Posterior cingulate gyrus (tissue), 11 donors: ENCODE measurements around the gene DSCAML1.

ENCODE experiments used
- DNase-seq, 10 donors: peaks; one replicate each; pipeline versions ENCODE4 v3.0.0 to v3.0.0-alpha.2; 2020 to 2021; ENCODE audit warnings: mixed read lengths in 3 of 10
- intact Hi-C: fragments of 100-400 bp; cut with DNase I; formaldehyde crosslinking; loops from one replicate; pipeline ENCODE4 v1.15.1; 2023

DSCAML1 gene

DNA sequence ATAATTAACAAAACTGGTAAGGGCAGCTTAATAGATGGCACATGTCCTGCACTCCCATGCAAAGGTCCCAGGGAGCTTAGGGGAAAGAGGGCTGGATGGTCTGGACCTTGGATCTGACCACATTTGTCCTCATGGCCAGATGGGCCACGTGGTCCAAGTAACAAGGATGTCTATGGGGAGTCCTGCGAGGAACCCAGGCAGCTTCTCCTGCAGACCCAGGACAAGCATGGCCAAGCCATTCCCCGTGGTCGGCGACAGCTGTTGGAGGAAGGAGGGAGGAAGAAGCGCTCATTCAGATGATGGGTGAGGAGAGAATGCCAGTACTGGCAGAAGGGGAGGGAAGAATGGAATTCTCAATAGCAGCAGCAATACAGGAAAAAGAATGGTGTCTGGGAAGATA is 109.2 kb downstream of the DSCAML1 start:
- peak in 2 of 10 donors; percentile 53 to 64 for DNase-seq
- intact Hi-C loops, result no loop called here

DNA sequence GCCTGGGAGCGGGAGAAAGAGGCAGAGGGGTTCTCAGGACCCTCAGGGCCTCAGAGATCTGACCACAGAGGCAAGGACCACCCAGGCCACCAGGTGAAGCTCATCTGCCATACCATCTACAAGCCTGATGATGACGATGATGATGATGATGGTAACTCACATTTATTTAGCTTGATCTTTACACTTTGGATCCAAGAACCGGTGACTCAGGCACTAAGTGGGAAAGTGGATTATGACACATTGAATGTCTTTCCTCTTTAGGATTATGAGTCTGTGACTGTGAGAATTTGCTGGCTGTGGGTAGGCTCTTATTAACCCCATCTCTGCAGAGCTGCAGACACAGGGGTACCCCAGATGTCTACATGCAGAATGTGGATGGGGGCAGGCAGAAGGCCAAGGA is 110.3 kb downstream of the DSCAML1 start:
- peak in 2 of 10 donors; percentile 27 to 32 for DNase-seq

DNA sequence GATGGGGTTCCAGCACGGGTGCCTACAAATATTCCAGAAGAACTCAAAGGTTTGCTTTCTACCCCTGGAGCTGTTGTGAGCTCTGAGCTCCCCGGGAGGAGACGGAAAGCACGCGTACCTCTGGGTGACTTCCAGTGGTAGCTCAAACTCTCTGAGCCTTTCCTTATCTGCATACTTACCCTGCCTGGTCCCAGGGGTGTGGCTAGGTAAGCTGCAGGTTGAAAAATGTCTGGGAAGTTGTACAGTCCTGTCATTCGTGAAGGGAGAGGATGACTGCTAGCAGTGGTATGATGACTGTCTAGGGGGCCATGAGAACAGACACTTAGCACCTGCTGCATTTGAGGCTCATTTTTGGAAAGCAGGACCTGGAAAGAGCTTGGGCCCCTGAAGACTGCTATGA is 111.5 kb downstream of the DSCAML1 start:
- intact Hi-C loops, result no loop called here
- DNase-seq, result no peak

More for the DNA sequence above, 110.3 kb downstream of the DSCAML1 start:
- intact Hi-C loops, result no loop called here

DNA sequence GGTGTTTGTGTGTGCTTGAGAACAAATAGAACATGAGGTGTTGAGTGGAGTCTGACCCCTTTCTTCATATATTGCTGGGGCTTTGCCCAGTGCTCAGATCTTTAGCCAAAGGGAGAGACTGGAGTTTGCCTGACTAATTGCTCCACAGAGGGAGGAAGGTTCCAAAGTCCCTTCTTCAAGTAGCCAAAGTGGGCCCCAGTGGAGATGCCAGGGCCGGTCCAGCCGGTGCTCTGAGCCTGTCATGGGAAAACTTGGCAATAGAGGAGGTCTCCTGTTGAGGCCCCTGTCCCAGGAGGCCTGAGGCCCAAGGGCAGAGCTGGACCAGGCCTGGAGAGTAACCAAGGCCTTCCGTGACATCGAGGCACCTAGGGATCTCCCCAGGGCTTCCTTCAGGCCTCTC is 112.3 kb downstream of the DSCAML1 start:
- intact Hi-C loops, result no loop called here
- peak in 3 of 10 donors; percentile 54 to 78 (median 57) for DNase-seq

DNA sequence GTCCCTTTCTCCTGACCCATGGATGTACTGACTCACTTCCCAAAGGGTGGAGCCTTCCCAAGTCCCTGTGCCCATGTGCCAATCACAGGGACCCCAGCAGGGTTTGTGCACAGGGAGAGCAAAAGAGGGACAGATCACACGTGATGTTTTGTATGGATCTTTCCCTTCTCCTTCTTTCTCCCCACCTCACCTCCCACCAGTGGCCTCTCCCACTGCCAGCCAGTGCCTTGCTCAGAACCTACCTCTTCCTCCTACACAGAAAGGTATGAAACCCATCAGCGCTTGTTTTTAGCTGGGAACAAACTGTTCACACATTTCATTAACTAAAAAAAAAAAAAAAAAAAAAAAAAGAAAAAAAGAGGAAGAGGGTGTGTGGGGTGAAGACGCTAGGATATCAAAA is 112.9 kb downstream of the DSCAML1 start:
- intact Hi-C loops, result no loop called here
- DNase-seq, result peak in 2 of 10 donors; percentile 26 to 72

DNA sequence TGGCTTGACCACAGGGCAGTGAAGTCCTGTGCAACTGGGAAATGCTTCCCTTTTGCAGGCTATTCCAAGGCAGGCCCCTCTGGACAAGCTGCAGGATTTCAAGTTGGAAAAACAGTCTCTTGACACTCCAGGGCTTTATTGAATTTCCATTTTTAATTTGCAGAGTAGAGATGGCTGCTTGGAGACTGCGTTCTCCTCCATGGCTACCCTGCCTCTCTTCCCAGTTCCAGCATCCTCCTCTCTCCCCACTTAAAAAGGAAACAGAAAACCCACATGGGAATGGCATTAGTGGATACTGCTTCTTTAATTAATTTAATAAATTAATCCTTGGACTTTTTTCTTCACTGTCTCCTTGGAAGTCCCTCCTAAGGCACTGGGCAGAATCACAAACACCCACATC is 115.6 kb downstream of the DSCAML1 start:
- intact Hi-C loops, result no loop called here
- DNase-seq, result peak in 1 of 10 donors; percentile 7

DNA sequence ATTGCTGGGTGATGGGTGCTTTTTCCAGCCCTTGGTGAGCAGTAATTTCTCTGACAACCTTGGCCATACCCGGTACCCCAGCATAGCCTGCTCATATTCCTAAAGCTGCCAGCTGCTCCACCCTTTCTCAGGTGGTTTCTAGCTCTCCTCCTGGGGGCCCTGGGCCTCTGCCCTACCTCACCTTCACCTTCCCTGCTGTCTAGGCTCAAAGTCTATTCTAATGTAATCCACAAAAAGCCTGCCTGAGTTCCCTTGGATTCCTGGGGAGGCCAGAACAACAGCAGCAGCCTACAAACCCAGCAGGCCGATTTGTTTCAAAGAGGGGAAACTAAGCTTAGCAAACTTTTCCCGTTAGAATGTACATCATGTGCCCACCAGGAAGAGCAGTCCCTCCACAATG is 117.6 kb downstream of the DSCAML1 start:
- intact Hi-C loops, result loop anchor here (5.0 kb wide), 1 partner anchor 38 kb away; no protein-coding TSS in a partner anchor
- DNase-seq, result peak in 2 of 10 donors; percentile 10 to 11

DNA sequence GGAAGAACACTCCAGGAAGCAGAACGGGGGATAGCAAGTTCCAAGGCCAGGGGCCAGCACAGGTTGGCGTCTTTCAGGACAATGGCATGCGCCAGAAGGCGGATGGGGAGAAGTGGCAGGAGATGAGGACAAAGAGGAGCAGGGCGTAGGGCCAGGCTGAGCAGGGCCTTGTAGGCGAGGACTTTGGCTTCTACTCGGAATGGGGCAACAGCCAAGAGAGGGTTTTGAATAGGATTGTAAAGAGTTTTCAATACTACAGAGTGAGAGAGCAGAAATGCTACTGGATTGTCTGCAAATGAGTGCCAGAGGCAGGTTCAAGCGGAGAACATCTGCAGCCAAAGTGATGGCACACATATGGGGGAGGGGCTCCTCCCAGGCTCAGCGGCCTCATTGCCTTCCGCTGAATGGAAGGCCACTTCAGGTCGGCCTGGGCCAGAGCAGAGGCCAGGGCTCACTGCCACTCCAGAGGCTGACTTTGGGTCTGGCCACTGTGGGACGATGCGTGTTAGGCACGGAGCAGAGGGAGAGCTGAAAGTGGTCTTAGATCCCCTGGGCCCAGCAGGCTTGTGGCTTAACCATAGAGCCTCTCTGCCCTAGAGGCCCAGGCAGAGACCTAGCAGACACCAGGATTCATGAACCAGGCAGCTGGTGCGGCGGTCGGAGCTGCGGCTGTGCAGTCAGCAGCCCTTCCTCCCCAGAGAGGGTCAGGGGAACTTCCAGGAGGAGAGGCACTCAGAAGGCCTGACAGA is 118.2 kb downstream of the DSCAML1 start:
- intact Hi-C loops, result loop anchor here (5.0 kb wide), 1 partner anchor 38 kb away; no protein-coding TSS in a partner anchor

DNA sequence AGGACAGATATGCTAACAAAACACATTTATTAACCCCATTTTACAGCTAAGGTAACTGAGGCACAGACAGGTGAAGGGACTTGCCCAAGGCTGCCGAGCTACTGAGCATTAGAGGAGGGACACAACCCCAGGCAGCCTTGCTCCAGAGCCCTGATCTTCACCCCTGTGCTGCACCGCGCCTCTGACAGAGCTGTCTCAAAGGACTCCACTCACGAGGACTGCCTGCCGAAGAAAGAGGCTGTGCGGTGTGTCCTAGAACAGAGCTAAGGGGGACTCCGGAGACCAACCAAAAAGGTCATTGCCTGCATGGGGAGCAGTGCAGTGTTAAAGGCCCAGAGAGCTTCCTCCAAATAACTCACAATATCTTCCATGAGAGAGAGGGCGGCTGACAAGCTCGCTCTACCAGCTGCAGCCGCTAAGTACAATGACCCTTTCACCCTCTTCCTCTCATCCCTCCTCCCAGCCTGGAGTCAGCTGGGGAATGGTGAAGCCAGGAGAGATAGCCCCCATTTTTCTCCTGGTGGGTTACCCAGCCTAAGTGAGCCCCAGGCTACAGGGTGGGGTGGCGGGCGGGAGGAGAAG is 119.2 kb downstream of the DSCAML1 start:
- intact Hi-C loops, result loop anchor here (5.0 kb wide), 1 partner anchor 39 kb away; no protein-coding TSS in a partner anchor
- peak in 4 of 10 donors; percentile 41 to 87 (median 77) for DNase-seq

More for the DNA sequence above, 118.2 kb downstream of the DSCAML1 start:
- peak; percentile 48 to 94 (median 64) for DNase-seq

DNA sequence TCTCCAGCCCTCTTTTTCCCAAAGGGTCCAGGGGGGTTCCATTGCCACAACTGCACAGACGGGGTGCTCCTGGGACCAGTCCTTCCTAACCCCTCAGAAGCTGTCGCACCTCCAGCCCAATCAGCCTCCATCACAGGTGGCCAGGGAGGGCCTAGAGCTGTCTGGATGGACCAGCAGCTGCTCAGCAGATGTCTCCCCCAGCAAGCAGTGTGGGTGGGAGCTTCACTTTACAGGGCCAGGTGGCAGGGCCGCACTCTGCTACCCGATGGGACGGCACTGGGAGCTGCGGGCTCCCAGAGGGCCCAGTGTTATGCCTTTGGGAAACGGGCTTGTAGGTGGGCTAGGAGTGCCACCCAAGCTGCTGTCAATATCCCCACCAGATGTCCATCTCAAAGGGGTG is 120.5 kb downstream of the DSCAML1 start:
- intact Hi-C loops, result loop anchor here (5.0 kb wide), 1 partner anchor 41 kb away; no protein-coding TSS in a partner anchor
- peak in 2 of 10 donors; percentile 50 to 77 for DNase-seq

DNA sequence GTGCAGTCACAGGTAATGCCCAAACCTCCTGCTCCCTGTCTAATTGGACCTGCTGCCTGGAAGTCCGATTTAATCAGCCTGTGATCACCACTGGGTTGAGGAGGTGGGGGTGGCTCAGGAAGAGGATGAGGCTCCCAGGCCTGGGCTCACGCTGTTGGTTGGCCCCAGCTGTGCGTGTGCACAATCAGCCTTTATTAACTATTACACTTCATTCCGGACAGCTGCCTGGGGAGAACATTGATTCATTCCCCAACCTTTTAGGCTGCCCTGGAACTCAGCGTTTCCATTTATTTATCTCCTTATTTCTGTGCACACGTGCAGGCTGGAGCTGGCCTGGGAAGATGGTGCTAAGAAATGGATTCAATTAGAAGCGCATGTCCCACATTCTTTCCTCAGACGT is 123.4 kb downstream of the DSCAML1 start:
- DNase-seq, result peak in 9 of 10 donors; percentile 40 to 95 (median 68)
- intact Hi-C loops, result no loop called here

DNA sequence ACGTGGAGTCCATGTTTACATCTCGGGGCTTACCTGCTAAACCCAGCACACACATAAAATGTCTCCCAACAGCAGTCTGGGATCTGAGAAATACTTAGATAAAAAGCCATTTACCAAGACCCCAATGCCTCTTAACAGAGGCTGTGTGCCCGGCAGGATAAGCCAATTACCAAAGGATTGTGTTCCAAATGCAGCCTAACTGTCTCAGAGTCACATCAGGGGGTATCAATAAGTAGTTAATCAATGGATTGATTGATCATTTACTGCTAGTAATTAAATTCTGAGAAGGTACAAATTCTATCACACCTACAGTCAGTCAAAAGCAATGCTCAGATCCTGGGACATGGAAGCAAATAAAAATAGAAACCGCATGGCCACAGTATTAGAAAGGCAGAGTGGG is 125.6 kb downstream of the DSCAML1 start:
- intact Hi-C loops, result no loop called here
- DNase-seq, result peak in 1 of 10 donors; percentile 5

DNA sequence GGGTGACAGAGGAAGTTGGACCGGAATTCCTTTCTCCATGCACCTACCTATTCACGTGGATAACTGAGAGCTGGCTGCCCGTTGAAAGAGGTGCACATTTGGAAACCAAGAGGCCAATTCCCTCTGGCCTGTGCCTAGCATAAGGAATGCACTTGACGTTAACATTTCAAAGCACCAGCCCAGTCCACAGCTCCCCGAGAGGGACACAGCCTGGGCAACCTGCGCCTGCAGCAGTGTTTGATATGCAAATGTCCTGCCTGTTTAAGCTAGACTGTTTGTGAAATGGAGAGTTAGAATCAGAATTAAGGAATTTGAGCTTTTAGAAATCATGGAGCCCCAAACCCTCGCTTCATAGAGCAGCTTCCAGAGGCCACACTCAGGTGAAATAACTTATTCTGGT is 126.1 kb downstream of the DSCAML1 start:
- intact Hi-C loops, result no loop called here
- DNase-seq, result peak in 2 of 10 donors; percentile 55 to 61

DNA sequence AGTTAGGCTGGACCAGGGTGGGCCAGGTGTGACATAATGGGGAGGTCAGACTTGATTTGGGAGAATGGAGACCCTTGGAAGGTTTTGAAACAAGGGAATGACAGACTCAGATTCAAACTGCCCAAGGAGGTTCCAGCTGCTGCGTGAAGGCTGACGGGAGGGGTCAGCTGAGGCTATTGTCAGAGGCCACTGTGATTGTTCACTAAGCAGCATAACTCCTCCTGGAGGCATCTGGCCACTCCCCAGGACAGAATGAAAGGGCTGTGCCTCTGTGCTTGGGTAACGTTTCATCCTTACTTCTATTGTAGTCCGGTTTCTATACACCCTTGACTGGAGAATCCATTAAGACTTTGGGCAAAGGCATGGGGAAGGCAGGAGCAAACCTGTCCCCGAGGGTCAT is 126.6 kb downstream of the DSCAML1 start:
- DNase-seq, result peak in 2 of 10 donors; percentile 42 to 73
- intact Hi-C loops, result no loop called here

DNA sequence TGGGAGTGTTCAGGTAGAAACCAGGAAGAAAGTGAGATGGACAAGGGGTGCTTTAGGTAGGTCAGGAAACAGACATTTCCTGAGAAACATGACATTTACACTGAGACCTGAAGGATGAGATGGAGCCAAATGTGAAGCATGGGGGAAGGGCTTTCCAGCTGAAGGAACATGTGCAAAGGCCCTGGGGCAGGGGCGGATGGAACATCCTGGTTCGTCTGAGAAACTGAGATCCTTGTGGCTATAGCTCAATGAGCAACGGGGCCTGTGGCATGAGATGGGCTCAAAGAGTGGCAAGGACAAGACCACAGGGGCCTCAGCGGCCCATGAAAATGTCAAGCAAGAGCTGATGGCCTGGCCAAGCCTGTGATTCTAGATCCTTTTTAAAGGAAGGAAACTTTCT is 127.4 kb downstream of the DSCAML1 start:
- intact Hi-C loops, result loop anchor here (5.0 kb wide), 1 partner anchor 128 kb away; the partner anchor contains the start of gene DSCAML1
- peak in 1 of 10 donors; percentile 32 for DNase-seq

DNA sequence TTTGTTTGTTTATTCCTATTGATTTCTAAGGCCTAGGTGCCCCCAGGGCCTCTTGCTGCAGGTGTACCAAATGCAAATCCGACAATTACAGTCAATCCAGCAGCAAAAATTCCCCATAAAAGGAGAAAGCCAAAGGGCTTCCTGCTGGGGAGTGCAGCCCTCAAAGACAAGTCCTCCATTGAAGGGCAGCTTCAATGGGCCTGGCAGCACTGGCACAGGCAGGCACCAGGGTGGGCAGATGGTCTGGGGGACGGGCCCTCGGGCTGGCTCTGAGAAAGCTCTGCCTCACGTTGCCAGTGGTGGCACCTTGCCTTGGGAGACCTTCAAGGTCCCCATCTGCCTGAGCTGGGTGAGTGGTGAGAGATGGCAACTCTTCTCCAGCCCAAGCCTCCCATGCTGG is 128.0 kb downstream of the DSCAML1 start:
- intact Hi-C loops, result loop anchor here (5.0 kb wide), 1 partner anchor 128 kb away; the partner anchor contains the start of gene DSCAML1
- peak in 2 of 10 donors; percentile 73 to 86 for DNase-seq

DNA sequence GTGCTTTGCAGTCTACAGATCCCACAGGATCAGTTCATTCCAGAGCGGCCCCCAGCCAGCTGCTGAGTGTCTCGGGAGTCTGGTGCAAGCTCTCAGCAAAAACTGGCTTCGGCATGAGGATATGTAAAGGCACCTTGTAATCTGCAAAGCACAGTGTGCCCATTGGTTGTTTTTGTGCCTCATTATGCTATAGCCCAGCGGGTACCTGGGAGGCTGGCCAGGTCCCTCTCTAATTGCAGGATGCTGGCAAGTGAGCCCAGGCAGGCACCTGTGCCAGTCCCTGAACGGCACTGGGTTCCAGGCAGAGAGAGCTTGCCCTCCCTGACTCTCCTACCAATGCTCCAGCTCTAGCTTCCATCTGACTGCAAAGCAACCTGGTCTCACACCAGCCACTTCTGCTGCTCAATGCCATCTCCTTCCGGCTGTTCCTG is 128.7 kb downstream of the DSCAML1 start:
- peak in 8 of 10 donors; percentile 46 to 94 (median 74) for DNase-seq
- intact Hi-C loops, result loop anchor here (5.0 kb wide), 1 partner anchor 129 kb away; the partner anchor contains the start of gene DSCAML1

DNA sequence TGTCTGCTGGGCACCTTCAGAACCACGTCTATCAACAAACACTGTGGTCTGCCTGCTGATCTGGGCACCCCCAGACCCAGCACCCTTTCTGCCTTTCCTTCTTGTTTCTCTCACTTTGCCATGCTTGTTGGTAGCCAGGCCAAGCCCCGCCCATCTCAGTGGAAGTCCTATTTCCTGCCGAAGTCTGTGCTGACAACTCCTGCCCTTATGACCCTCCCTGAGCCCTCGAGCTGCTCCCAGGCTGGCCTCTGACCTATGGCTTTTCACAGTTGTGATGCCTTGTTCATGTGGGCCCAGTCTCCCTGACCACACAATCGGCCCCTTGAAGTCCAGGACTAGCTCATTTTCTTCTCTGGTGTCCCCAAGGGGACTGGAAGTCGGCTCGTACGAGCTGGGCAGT is 132.1 kb downstream of the DSCAML1 start:
- intact Hi-C loops, result loop anchor here (5.0 kb wide), 1 partner anchor 132 kb away; the partner anchor contains the start of gene DSCAML1
- peak in 2 of 10 donors; percentile 53 to 58 for DNase-seq

DNA sequence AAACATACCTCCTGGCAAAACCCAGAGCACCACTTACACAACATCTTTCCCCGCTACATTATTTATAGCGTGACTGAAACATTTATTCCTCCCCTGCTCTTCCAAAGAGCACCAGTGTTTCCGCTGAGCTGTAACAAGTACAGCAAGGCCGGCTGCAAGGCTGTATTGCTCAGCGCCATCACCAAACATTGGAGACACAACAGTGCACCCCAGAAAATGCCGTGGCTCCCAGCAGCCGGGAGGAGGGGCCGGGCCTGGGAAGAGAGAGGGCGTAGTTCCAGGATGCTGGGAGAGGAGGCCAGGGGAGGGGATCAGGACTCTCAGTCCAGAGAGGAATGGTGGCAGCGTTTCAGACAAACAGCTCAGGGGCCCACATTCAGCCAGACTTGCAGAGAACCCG is 133.2 kb downstream of the DSCAML1 start:
- peak in 9 of 10 donors; percentile 52 to 95 (median 65) for DNase-seq

DNA sequence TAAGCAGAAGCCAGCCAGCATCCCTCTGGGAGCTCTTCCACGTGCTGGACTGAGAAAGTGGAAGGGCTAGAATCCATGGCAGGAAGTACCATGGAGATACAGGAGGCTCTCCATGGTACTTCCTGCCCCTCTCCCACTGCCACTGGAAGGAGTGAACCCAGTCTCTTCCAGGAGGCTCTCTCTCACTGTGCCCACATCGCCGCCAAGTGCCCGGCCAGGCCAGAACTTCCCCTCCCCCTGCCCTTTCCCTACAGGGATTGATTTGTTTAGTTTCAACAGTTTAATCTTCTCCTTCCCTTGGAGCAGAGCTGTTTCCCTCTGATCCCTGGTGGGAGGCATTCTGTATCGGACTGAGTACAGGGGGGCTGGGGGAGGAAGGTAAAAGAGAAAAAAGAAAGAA is 133.6 kb downstream of the DSCAML1 start:
- intact Hi-C loops, result no loop called here
- peak in 9 of 10 donors; percentile 57 to 95 (median 70) for DNase-seq

More for the DNA sequence above, 133.2 kb downstream of the DSCAML1 start:
- intact Hi-C loops, result no loop called here

DNA sequence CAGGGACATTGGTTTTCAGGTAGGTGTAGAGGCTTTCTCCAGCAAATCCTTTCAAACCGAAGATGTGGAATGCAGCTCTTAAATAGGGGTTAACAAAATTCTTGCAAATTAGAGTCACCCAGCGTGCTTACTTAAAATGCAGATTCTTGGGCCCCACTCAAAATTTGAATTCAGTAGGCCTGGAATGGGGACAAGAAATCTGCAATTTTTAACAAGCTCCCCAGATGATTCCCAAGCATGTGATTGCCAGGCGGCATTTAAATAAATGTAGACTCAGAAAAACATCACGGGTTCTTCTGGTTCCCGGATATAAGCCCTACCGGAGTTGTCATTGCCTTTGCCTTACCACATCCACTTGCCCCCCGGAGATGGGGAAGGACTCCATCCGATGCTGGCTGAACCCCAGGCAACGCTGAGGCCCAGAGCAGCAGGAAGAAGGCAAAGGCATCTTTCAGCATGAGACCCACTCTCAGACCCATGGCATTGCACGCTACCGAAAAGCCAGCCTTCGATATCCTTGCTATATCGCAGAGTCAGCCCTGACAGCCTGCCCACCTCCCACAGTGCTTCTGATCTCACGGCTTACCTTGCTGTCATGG is 134.2 kb downstream of the DSCAML1 start:
- intact Hi-C loops, result no loop called here
- DNase-seq, result peak in 3 of 10 donors; percentile 3 to 76 (median 60)
